Measurements from ENCODE around the gene SCFD1. TPM values are rescaled to one million over a fixed set of nuclear protein-coding genes. Genes with fewer than 3 reads are reported as not detected.

The SCFD1 gene
- total RNA-seq, 2 donors from 2014 or later = 46.8 to 58.3 TPM

GRCh38 chr14:30754778-30755177, 132.7 kb downstream of the SCFD1 start:
- Histone ChIP-seq H3K4me3 (no peak overlapping the region), H3K27ac (no peak overlapping the region), H3K4me1 (ENCODE audit: control insufficient read depth in 1 of 2, low read depth in 2 of 2) (no peaks in the 10 kb centered on the region), H3K27me3 (replicated peaks; ENCODE audit: insufficient read depth) (no peaks in the 10 kb centered on the region), H3K9me3 (no peaks in the 10 kb centered on the region), H3K36me3 (no peaks in the 10 kb centered on the region)
- no peak for DNase-seq (ENCODE audit: low spot score)
- no peak for ATAC-seq (ENCODE audit: insufficient number of reproducible peaks, low FRiP score, low read depth)
- no peak for TF ChIP-seq CTCF (IDR thresholded peaks at IDR 0.05)

- Histone ChIP-seq H3K4me3 (no peak overlapping the region), H3K4me1 (ENCODE audit: control insufficient read depth in 1 of 2, low read depth in 2 of 2) (no peaks in the 10 kb centered on the region), H3K36me3 (no peaks in the 10 kb centered on the region), H3K27me3 (replicated peaks; ENCODE audit: insufficient read depth) (no peaks in the 10 kb centered on the region), H3K27ac (no peak overlapping the region), H3K9me3 (no peaks in the 10 kb centered on the region)
- no peak for ATAC-seq (ENCODE audit: insufficient number of reproducible peaks, low FRiP score, low read depth)
- DNase-seq (ENCODE audit: low spot score) = no peak
- TF ChIP-seq CTCF (IDR thresholded peaks at IDR 0.05) = no peak
Measured at GRCh38 chr14:30756594-30756993, 134.5 kb downstream of the SCFD1 start.

- no peak overlapping the region for H3K4me3 ChIP-seq
- DNase-seq (ENCODE audit: low spot score) (no peak), ATAC-seq (ENCODE audit: insufficient number of reproducible peaks, low FRiP score, low read depth) (no peak)
- no peaks in the 10 kb centered on the region for H3K36me3 ChIP-seq
- no peak for TF ChIP-seq CTCF (IDR thresholded peaks at IDR 0.05)
- H3K27me3 ChIP-seq (replicated peaks; ENCODE audit: insufficient read depth) = no peaks in the 10 kb centered on the region
- no peaks in the 10 kb centered on the region for H3K4me1 ChIP-seq (ENCODE audit: control insufficient read depth in 1 of 2, low read depth in 2 of 2)
- H3K9me3 ChIP-seq = no peaks in the 10 kb centered on the region
- H3K27ac ChIP-seq = no peak overlapping the region
Measured at GRCh38 chr14:30757082-30757481, 135.0 kb downstream of the SCFD1 start.

- ATAC-seq (ENCODE audit: insufficient number of reproducible peaks, low FRiP score, low read depth) = no peak
- Histone ChIP-seq H3K36me3 (no peaks in the 10 kb centered on the region), H3K27me3 (replicated peaks; ENCODE audit: insufficient read depth) (no peaks in the 10 kb centered on the region), H3K4me3 (no peak overlapping the region), H3K9me3 (peaks cover 19% of the 10 kb centered on the region), H3K4me1 (ENCODE audit: control insufficient read depth in 1 of 2, low read depth in 2 of 2) (no peaks in the 10 kb centered on the region), H3K27ac (no peak overlapping the region)
- no peak for DNase-seq (ENCODE audit: low spot score)
- TF ChIP-seq CTCF (IDR thresholded peaks at IDR 0.05) = no peak
Measured at GRCh38 chr14:30759172-30760125, 137.3 kb downstream of the SCFD1 start.

GRCh38 chr14:30763891-30764290, 141.8 kb downstream of the SCFD1 start:
- ATAC-seq (ENCODE audit: insufficient number of reproducible peaks, low FRiP score, low read depth) (no peak), DNase-seq (ENCODE audit: low spot score) (no peak)
- Histone ChIP-seq H3K9me3 (peaks cover 19% of the 10 kb centered on the region), H3K27ac (no peak overlapping the region), H3K36me3 (no peaks in the 10 kb centered on the region), H3K27me3 (replicated peaks; ENCODE audit: insufficient read depth) (no peaks in the 10 kb centered on the region), H3K4me3 (no peak overlapping the region), H3K4me1 (ENCODE audit: control insufficient read depth in 1 of 2, low read depth in 2 of 2) (no peaks in the 10 kb centered on the region)
- TF ChIP-seq CTCF (IDR thresholded peaks at IDR 0.05) = no peak

All from thoracic aorta (tissue), 2 donors.